ENCODE measurements around the gene CTIF. TPM values are rescaled to one million over a fixed set of nuclear protein-coding genes. Genes with fewer than 3 reads are reported as not detected.
A peak's percentile ranks its signal among the peaks of the same experiment; 100 is the strongest.

Gene CTIF
- total RNA-seq, 1 donor from 2014 or later: 35.1 TPM

- intact Hi-C loops (cut with DNase I): no loop called here
- no peaks in the 10 kb centered on the region for H3K27me3 ChIP-seq
- H3K9me3 ChIP-seq: no peaks in the 10 kb centered on the region
- H3K4me3 ChIP-seq: no peak overlapping the region
- H3K4me1 ChIP-seq: peaks cover 19% of the 10 kb centered on the region
- no peak for DNase-seq (ENCODE audit: extremely low spot score in 2 of 2)
- no peaks in the 10 kb centered on the region for H3K36me3 ChIP-seq
- TF ChIP-seq CTCF (IDR thresholded peaks at IDR 0.05): no peak
- TF ChIP-seq POLR2A (IDR thresholded peaks at IDR 0.05): no peak
- TF ChIP-seq POLR2AphosphoS5 (IDR thresholded peaks at IDR 0.05; ENCODE audit: insufficient read depth in 1 of 2, low read depth in 1 of 2): no peak
- H3K27ac ChIP-seq: no peak overlapping the region
Measured at GRCh38 chr18:48863432-48864065, 324.7 kb downstream of the CTIF start.

- DNase-seq (ENCODE audit: extremely low spot score in 2 of 2): no peak
- TF ChIP-seq POLR2A (IDR thresholded peaks at IDR 0.05) (no peak), CTCF (IDR thresholded peaks at IDR 0.05) (no peak), POLR2AphosphoS5 (IDR thresholded peaks at IDR 0.05; ENCODE audit: insufficient read depth in 1 of 2, low read depth in 1 of 2) (no peak)
- no peaks in the 10 kb centered on the region for H3K9me3 ChIP-seq
- H3K4me3 ChIP-seq: no peak overlapping the region
- H3K27ac ChIP-seq: no peak overlapping the region
- peaks cover 5% of the 10 kb centered on the region for H3K4me1 ChIP-seq
- H3K36me3 ChIP-seq: no peaks in the 10 kb centered on the region
- intact Hi-C loops (cut with DNase I): no loop called here
- H3K27me3 ChIP-seq: no peaks in the 10 kb centered on the region
Measured at GRCh38 chr18:48864876-48865275, 326.0 kb downstream of the CTIF start.

DNA sequence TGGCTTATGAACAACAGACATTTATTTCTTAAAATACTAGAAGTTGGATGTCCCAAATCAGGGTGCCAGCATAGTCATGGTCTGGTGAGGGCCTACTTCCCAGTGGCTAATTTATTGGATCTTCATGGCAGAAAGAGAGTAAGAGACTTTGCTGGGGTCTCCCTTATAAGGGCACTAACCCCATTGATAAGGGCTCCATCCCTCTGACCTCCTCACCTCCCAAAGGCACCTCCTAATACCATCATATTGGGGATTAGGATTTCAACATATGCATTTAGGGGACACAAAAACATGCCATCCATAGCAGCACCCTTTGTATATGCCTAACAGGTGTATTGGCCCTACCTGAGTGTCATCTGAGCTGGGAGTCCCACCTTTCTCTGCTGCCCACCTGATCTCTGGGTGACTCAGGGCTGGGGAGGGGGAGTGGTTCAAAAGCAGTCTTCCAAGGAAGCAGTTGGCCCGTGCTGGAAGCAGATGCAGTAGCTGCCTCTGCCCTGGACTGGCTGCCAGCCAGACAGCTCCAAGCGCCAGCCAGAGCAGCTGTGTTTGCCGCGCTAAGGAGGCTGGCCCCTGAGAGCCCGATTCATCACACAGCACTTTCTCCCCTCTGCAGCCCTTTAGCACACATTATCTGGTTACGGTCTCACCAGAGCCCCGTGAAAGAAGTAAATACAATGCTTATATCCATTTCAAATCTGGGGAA, 327.4 kb downstream of the CTIF start:
- no peaks in the 10 kb centered on the region for H3K9me3 ChIP-seq
- intact Hi-C loops (cut with DNase I): no loop called here
- no peak overlapping the region for H3K4me3 ChIP-seq
- no peak for DNase-seq (ENCODE audit: extremely low spot score in 2 of 2)
- H3K36me3 ChIP-seq: no peaks in the 10 kb centered on the region
- H3K27ac ChIP-seq: no peak overlapping the region
- TF ChIP-seq CTCF (IDR thresholded peaks at IDR 0.05) (no peak), POLR2AphosphoS5 (IDR thresholded peaks at IDR 0.05; ENCODE audit: insufficient read depth in 1 of 2, low read depth in 1 of 2) (peak in 1 of 2 donors; percentile 24)
- no peaks in the 10 kb centered on the region for H3K27me3 ChIP-seq
- H3K4me1 ChIP-seq: no peaks in the 10 kb centered on the region

GRCh38 chr18:48866856-48867255, 328.0 kb downstream of the CTIF start:
- intact Hi-C loops (cut with DNase I): no loop called here
- no peaks in the 10 kb centered on the region for H3K27me3 ChIP-seq
- no peak overlapping the region for H3K4me3 ChIP-seq
- DNase-seq (ENCODE audit: extremely low spot score in 2 of 2): no peak
- no peaks in the 10 kb centered on the region for H3K9me3 ChIP-seq
- H3K4me1 ChIP-seq: no peaks in the 10 kb centered on the region
- no peaks in the 10 kb centered on the region for H3K36me3 ChIP-seq
- H3K27ac ChIP-seq: no peak overlapping the region
- TF ChIP-seq CTCF (IDR thresholded peaks at IDR 0.05) (no peak), POLR2AphosphoS5 (IDR thresholded peaks at IDR 0.05; ENCODE audit: insufficient read depth in 1 of 2, low read depth in 1 of 2) (no peak), POLR2A (IDR thresholded peaks at IDR 0.05) (no peak)

DNA sequence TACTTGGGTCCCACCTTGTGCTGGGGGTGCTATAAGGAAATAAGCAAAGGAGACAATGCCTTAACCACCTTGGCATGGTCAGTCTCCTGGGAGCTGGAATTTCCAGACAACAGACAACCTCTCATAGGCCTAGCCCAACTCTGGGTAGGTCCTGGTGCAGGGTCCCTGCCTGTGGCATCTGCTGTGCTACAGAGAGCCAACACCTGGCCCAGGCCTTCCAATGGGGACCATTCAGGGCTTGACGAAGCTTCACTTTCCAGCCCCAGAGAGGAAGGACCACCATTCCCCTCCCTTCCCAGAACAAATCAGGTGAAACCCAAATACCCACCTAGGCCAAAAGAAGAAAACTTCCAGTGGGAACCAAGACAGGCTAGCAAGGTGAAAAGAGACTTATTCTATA, 329.1 kb downstream of the CTIF start:
- peaks cover 10% of the 10 kb centered on the region for H3K4me1 ChIP-seq
- no peak overlapping the region for H3K4me3 ChIP-seq
- H3K27ac ChIP-seq: no peak overlapping the region
- intact Hi-C loops (cut with DNase I): no loop called here
- H3K27me3 ChIP-seq: no peaks in the 10 kb centered on the region
- H3K36me3 ChIP-seq: no peaks in the 10 kb centered on the region
- no peak for DNase-seq (ENCODE audit: extremely low spot score in 2 of 2)
- TF ChIP-seq POLR2AphosphoS5 (IDR thresholded peaks at IDR 0.05; ENCODE audit: insufficient read depth in 1 of 2, low read depth in 1 of 2) (no peak), POLR2A (IDR thresholded peaks at IDR 0.05) (no peak), CTCF (IDR thresholded peaks at IDR 0.05) (no peak)
- H3K9me3 ChIP-seq: no peaks in the 10 kb centered on the region
